ENCODE measurements around the gene SPNS3.

Gene SPNS3

DNA sequence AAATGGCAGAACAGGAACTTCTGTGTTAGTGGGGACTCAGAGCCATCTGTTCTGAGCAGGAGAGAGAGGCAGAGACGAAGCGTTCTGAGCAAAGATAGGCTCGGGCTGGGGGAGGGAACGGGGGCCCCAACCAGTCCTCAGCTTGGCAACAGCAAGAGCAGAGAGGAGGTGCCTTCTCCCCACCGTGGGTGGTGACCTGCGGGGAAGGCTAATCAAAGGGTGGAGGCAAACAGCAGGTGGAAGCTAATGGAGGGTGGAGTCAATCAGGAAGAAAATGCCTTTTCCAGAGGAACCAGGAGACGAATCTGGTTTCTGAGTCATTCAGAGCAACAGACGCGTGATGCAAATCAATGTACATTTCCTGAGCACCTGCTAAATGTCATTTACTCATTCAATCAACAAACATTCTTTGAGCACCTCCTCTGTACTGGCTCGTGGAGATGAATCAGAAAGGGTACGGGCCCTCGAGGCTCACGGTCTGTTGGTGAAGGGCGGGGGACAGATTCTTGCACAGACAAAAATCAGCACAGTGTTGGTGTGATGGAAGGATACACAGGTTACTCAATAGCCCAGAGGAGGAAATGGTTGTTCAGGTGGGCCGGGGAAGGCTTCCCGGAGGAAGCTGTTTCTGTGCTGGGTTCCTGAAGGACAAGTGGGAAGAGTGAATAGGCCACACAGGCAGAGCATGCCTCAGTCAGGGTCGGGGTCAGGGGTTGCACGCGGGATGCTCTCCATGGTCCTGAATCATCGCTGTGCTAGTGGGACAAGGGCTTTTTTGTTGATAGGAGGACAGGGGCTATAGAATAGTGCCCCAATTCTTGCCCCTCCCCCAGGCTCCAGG is 59.2 kb downstream of the SPNS3 start:
- no peak for DNase-seq (ENCODE audit: low spot score)
- TF ChIP-seq, protein P1, sequence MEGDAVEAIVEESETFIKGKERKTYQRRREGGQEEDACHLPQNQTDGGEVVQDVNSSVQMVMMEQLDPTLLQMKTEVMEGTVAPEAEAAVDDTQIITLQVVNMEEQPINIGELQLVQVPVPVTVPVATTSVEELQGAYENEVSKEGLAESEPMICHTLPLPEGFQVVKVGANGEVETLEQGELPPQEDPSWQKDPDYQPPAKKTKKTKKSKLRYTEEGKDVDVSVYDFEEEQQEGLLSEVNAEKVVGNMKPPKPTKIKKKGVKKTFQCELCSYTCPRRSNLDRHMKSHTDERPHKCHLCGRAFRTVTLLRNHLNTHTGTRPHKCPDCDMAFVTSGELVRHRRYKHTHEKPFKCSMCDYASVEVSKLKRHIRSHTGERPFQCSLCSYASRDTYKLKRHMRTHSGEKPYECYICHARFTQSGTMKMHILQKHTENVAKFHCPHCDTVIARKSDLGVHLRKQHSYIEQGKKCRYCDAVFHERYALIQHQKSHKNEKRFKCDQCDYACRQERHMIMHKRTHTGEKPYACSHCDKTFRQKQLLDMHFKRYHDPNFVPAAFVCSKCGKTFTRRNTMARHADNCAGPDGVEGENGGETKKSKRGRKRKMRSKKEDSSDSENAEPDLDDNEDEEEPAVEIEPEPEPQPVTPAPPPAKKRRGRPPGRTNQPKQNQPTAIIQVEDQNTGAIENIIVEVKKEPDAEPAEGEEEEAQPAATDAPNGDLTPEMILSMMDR (IDR thresholded peaks at IDR 0.05; ENCODE audit: extremely low read depth, insufficient read depth, missing control alignments), result no peak
- in situ Hi-C loops (cut with MboI; ENCODE audit: low pct_unique_long_range_greater_than_20kb, low sequenced_read_pairs, unreplicated experiment), result no loop called here

DNA sequence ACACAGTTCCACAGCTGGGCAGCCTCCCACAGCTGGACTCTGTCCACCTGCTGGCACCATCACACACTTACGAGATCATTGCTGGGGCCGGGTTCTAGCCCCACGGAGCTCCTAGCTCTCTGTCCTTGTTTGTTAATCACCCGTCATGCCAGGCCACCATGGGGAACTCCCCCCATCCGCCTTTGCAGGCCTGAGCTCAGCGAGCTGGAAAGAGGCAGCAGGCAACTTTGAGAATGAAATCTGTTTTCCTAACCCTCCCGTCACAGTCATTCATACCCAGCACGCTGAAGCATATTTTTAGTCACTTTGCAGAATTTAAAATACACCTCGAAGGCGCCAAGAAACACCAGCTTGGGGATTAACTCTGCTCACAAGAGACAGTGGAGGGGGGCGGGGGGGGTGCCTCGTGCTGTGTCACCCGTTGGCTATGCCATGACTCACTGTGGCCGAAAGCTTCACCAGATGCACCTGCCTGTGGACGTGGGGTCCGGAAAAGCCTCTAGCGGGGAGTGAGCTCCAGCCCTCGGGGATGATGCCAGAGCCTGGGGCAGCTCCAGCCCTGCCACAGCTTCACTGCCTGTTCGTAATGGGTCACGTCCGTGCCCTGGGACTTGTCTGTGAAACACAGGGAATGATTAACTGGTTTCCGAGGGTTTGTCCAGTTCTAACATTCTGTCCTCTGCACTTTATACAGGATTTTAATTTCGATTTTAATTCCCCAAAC is 63.5 kb downstream of the SPNS3 start:
- peak; percentile 65 for DNase-seq (ENCODE audit: low spot score)
- TF ChIP-seq, protein P1 (IDR thresholded peaks at IDR 0.05; ENCODE audit: extremely low read depth, insufficient read depth, missing control alignments), result no peak
- in situ Hi-C loops (cut with MboI; ENCODE audit: low pct_unique_long_range_greater_than_20kb, low sequenced_read_pairs, unreplicated experiment), result no loop called here

DNA sequence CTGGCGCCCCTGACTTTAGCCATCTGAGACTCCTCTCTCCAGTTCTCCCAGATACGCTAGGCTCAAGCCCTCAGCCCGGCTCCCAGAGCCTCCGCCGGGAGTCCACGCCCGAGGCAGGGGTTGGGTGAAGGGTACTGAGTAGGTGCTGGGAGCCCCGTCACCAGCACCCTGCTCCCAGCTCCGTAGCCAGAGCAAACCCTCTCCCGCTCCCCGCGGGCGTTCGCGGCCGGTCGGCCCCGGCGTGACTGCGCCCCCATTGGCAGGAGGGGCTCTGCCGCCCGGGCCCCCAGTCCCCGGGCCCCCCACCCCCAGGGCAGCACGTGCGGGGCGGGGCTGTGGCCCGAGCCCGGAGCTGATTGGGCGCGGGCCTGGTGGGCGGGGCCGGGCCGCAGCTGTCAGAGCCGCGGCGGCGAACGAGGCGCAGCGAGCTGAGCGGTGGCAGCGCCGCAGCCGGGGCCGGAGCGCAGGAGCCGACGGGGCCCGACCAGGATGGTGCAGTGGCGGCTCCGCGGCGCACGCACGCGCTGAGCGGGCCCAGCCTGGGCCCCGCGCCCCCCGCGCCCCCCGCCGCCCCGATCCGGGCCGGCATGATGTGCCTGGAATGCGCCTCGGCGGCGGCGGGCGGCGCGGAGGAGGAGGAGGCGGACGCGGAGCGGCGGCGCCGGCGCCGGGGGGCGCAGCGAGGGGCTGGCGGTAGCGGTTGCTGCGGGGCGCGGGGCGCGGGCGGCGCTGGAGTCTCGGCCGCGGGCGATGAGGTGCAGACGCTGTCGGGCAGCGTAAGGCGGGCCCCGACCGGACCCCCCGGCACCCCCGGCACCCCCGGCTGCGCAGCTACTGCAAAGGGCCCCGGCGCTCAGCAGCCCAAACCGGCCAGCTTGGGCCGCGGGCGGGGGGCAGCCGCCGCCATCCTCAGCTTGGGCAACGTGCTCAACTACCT is 65.0 kb downstream of the SPNS3 start, which contains the start of gene SPNS2:
Gene SPNS2, plus strand, starts transcription at position 421 of the 937 bp plus-strand sequence. Its CDS starts 167 bp downstream, at position 588.
- DNase-seq (ENCODE audit: low spot score), result peak; percentile 96
- in situ Hi-C loops (cut with MboI; ENCODE audit: low pct_unique_long_range_greater_than_20kb, low sequenced_read_pairs, unreplicated experiment), result no loop called here
- TF ChIP-seq, protein P1 (IDR thresholded peaks at IDR 0.05; ENCODE audit: extremely low read depth, insufficient read depth, missing control alignments), result no peak

DNA sequence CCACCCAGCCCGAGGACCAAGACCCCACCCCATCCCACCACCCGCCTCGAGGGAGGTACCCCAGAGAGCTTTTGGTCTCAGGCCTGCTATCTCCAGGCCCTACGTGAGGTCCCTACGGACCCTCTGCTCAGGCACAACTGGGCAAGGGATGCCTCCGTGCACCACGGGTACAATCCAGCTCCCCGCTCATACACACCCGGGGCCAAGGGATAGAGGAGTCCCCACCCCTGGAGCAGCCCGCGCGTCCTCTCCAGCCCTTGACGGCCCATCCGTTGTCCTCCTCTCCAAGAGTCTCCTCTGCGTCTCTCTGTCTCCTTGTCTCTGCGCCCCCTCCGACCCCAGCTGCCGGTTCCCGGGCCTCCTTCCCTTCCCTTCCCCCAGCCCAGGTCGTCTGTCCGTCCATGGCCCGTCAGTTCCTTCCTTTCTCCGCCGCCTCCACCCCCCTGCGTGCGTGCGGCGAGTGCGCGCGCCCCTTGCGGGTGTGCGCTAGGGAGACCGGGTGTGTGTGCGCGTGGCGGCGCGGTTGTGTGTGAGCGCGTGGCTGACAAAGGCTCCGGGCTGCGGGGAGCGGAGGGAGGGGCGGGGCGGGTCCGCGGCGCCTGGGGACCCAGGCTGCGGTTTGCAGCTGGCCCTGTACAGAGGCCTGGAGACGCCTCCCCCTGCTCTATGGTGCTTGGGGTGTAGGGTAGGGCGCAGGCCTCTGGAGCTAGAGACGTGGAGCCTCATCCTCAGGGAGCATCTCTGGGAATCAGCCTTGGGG is 65.9 kb downstream of the SPNS3 start:
- TF ChIP-seq, protein P1 (IDR thresholded peaks at IDR 0.05; ENCODE audit: extremely low read depth, insufficient read depth, missing control alignments), result no peak
- in situ Hi-C loops (cut with MboI; ENCODE audit: low pct_unique_long_range_greater_than_20kb, low sequenced_read_pairs, unreplicated experiment), result no loop called here
- DNase-seq (ENCODE audit: low spot score), result peak; percentile 45

DNA sequence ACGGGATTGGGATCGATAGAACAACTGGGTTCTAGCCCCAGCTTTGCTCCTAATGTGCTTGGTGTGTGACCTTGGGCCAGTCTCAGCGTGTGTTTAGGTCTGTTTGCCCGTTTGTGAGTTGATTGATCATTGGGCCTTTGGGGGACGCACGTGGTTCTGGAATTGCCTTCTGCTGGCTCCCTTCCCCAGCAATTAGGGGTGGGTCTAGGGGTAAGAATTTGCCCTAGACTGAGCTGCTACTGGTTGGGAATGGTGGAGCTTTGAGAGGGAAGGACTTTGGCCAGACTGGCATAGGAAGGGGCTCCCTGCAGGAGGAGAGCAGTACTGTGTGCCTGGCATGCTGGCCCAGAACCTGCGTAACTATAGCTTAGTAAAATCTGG is 66.4 kb downstream of the SPNS3 start:
- DNase-seq (ENCODE audit: low spot score), result no peak
- TF ChIP-seq, protein P1 (IDR thresholded peaks at IDR 0.05; ENCODE audit: extremely low read depth, insufficient read depth, missing control alignments), result no peak
- in situ Hi-C loops (cut with MboI; ENCODE audit: low pct_unique_long_range_greater_than_20kb, low sequenced_read_pairs, unreplicated experiment), result no loop called here
